CD4-positive, alpha-beta T cell treated with Interleukin-4 for 1 hour (primary cell): ENCODE data around the gene PRR14.
A peak's percentile ranks its signal among the peaks of the same experiment; 100 is the strongest.

Experiments
- DNase-seq, 2 donors: peaks; one replicate each; pipeline ENCODE4 v3.0.0-alpha.2; 2020 to 2022

The PRR14 gene

GRCh38 chr16:30660424-30661261 is 9.9 kb downstream of the PRR14 start:
- peak; percentile 86 to 88 for DNase-seq

GRCh38 chr16:30662449-30662848 is 11.7 kb downstream of the PRR14 start:
- no peak for DNase-seq

GRCh38 chr16:30663038-30663437 is 12.3 kb downstream of the PRR14 start:
- no peak for DNase-seq

GRCh38 chr16:30663820-30664219 is 13.1 kb downstream of the PRR14 start:
- DNase-seq, result no peak

GRCh38 chr16:30664616-30665109 is 13.9 kb downstream of the PRR14 start:
- no peak for DNase-seq

GRCh38 chr16:30665155-30665829 is 14.5 kb downstream of the PRR14 start:
- no peak for DNase-seq

- DNase-seq, result no peak
Observed at GRCh38 chr16:30665830-30666190, 15.1 kb downstream of the PRR14 start.

GRCh38 chr16:30666681-30667080 is 15.9 kb downstream of the PRR14 start:
- no peak for DNase-seq

GRCh38 chr16:30667361-30667905 is 16.7 kb downstream of the PRR14 start:
- DNase-seq, result no peak

GRCh38 chr16:30668393-30668792 is 17.6 kb downstream of the PRR14 start:
- no peak for DNase-seq

GRCh38 chr16:30669026-30669902 is 18.5 kb downstream of the PRR14 start:
- no peak for DNase-seq

GRCh38 chr16:30669903-30670824 is 19.4 kb downstream of the PRR14 start:
- DNase-seq, result no peak

- no peak for DNase-seq
Observed at GRCh38 chr16:30675143-30675542, 24.4 kb downstream of the PRR14 start.

GRCh38 chr16:30677931-30678585 is 27.3 kb downstream of the PRR14 start:
- no peak for DNase-seq

- no peak for DNase-seq
Observed at GRCh38 chr16:30678586-30678970, 27.8 kb downstream of the PRR14 start.

GRCh38 chr16:30680326-30680725 is 29.6 kb downstream of the PRR14 start:
- DNase-seq, result no peak

- DNase-seq, result no peak
Observed at GRCh38 chr16:30688701-30689100, 37.9 kb downstream of the PRR14 start.

GRCh38 chr16:30691907-30692306 is 41.1 kb downstream of the PRR14 start:
- no peak for DNase-seq

- DNase-seq, result no peak
Observed at GRCh38 chr16:30692396-30693064, 41.8 kb downstream of the PRR14 start.

- no peak for DNase-seq
Observed at GRCh38 chr16:30694926-30695693, 44.4 kb downstream of the PRR14 start.
